Measurements from ENCODE around the gene SPP1. TPM values are rescaled to one million over a fixed set of nuclear protein-coding genes. Genes with fewer than 3 reads are reported as not detected.

Gene SPP1
- total and polyA plus RNA-seq, 5 donors from 2014 or later = 0.56 TPM; not detected in 4

- no peak for ATAC-seq (ENCODE audit: low read depth in 2 of 2)
- no peak overlapping the region for H3K27ac ChIP-seq (ENCODE audit: insufficient read depth, low read length, poor library complexity, severe bottlenecking)
- H3K36me3 ChIP-seq (ENCODE audit: control insufficient read depth, insufficient read depth, low read length) = no peaks in the 10 kb centered on the region
- DNase-seq = no peak
- peaks cover 0 to 9% (median 9%) of the 10 kb centered on the region in 7 donors for H3K9me3 Mint-ChIP-seq
- H3K36me3 Mint-ChIP-seq = peaks cover 21% of the 10 kb centered on the region
- H3K4me3 ChIP-seq (ENCODE audit: low read depth, low read length) = no peak overlapping the region
- H3K9me3 ChIP-seq (ENCODE audit: control insufficient read depth in 2 of 2, low read length in 2 of 2) = peaks cover 5 to 7% of the 10 kb centered on the region in 2 experiments
- no peaks in the 10 kb centered on the region for H3K27me3 Mint-ChIP-seq
- no peak overlapping the region for H3K4me3 Mint-ChIP-seq
- H3K27me3 ChIP-seq (ENCODE audit: control insufficient read depth, insufficient read depth, low read length) = no peaks in the 10 kb centered on the region
- H3K4me1 Mint-ChIP-seq = peaks cover 0 to 3% (median 0%) of the 10 kb centered on the region in 4 donors
- H3K4me1 ChIP-seq (ENCODE audit: control insufficient read depth, insufficient read depth, low read length, poor library complexity, severe bottlenecking) = no peaks in the 10 kb centered on the region
- peak overlapping the region in 1 of 3 donors; percentile 28 for H3K27ac Mint-ChIP-seq
Measured at GRCh38 chr4:88028946-88029345, 53.4 kb downstream of the SPP1 start.

- no peaks in the 10 kb centered on the region for H3K27me3 ChIP-seq (ENCODE audit: control insufficient read depth, insufficient read depth, low read length)
- peak overlapping the region in 1 of 3 donors; percentile 10 for H3K27ac Mint-ChIP-seq
- no peaks in the 10 kb centered on the region for H3K4me1 ChIP-seq (ENCODE audit: control insufficient read depth, insufficient read depth, low read length, poor library complexity, severe bottlenecking)
- H3K27ac ChIP-seq (ENCODE audit: insufficient read depth, low read length, poor library complexity, severe bottlenecking) = no peak overlapping the region
- H3K4me1 Mint-ChIP-seq = peaks cover 0 to 3% (median 0%) of the 10 kb centered on the region in 4 donors
- H3K36me3 ChIP-seq (ENCODE audit: control insufficient read depth, insufficient read depth, low read length) = no peaks in the 10 kb centered on the region
- H3K9me3 Mint-ChIP-seq = peaks cover 0 to 9% (median 9%) of the 10 kb centered on the region in 7 donors
- H3K4me3 ChIP-seq (ENCODE audit: low read depth, low read length) = no peak overlapping the region
- peaks cover 21% of the 10 kb centered on the region for H3K36me3 Mint-ChIP-seq
- DNase-seq = no peak
- no peak for ATAC-seq (ENCODE audit: low read depth in 2 of 2)
- H3K9me3 ChIP-seq (ENCODE audit: control insufficient read depth in 2 of 2, low read length in 2 of 2) = peaks cover 5 to 7% of the 10 kb centered on the region in 2 experiments
- no peaks in the 10 kb centered on the region for H3K27me3 Mint-ChIP-seq
- no peak overlapping the region for H3K4me3 Mint-ChIP-seq
Measured at GRCh38 chr4:88029556-88029955, 54.0 kb downstream of the SPP1 start.

GRCh38 chr4:88030565-88031310, 55.2 kb downstream of the SPP1 start:
- H3K36me3 ChIP-seq (ENCODE audit: control insufficient read depth, insufficient read depth, low read length) = no peaks in the 10 kb centered on the region
- DNase-seq (no peak), ATAC-seq (ENCODE audit: low read depth in 2 of 2) (no peak)
- no peaks in the 10 kb centered on the region for H3K4me1 ChIP-seq (ENCODE audit: control insufficient read depth, insufficient read depth, low read length, poor library complexity, severe bottlenecking)
- no peak overlapping the region for H3K27ac ChIP-seq (ENCODE audit: insufficient read depth, low read length, poor library complexity, severe bottlenecking)
- H3K9me3 ChIP-seq (ENCODE audit: control insufficient read depth in 2 of 2, low read length in 2 of 2) = peaks cover 3 to 5% of the 10 kb centered on the region in 2 experiments
- H3K27me3 ChIP-seq (ENCODE audit: control insufficient read depth, insufficient read depth, low read length) = no peaks in the 10 kb centered on the region
- Mint-ChIP-seq H3K27me3 (no peaks in the 10 kb centered on the region), H3K4me1 (peaks cover 0 to 3% (median 0%) of the 10 kb centered on the region in 4 donors), H3K36me3 (peaks cover 27% of the 10 kb centered on the region), H3K9me3 (peaks cover 0 to 8% (median 7%) of the 10 kb centered on the region in 7 donors), H3K27ac (peak overlapping the region in 2 of 3 donors; percentile 22 to 64), H3K4me3 (no peak overlapping the region)
- H3K4me3 ChIP-seq (ENCODE audit: low read depth, low read length) = no peak overlapping the region

Other genes starting within 250 kb of the SPP1 start
- gene IBSP, start 176.2 kb upstream of the SPP1 start, total RNA-seq = not detected
- not detected for gene IBSP, start 176.2 kb upstream of the SPP1 start, polyA plus RNA-seq
- gene MEPE, start 142.7 kb upstream of the SPP1 start, total RNA-seq = not detected
- gene MEPE, start 142.7 kb upstream of the SPP1 start, polyA plus RNA-seq = not detected
- gene PKD2, start 31.9 kb downstream of the SPP1 start, total RNA-seq = 17.3 TPM
- gene PKD2, start 31.9 kb downstream of the SPP1 start, polyA plus RNA-seq = 1 to 10 TPM; 2.0 to 5.5 (median 3.9) TPM
- gene ABCG2, start 182.9 kb downstream of the SPP1 start, total RNA-seq = 0.54 TPM
- gene ABCG2, start 182.9 kb downstream of the SPP1 start, polyA plus RNA-seq = under 1 TPM; 0.27 to 0.69 (median 0.42) TPM

All from CD4-positive, CD25-positive, alpha-beta regulatory T cell (primary cell).